PC-3 (cell line): ENCODE data around the gene CMPK1.

Experiments
- CTCF ChIP-seq: fragments of 300-600 bp; sonication (generic); conservative IDR thresholded peaks from 2 replicates; pipeline ENCODE4 v1.5.1; 2017; ENCODE audit warnings: antibody characterized with exemption, low read depth, mild to moderate bottlenecking, low read length
- EZH2 ChIP-seq: fragments of 300-600 bp; sonication (generic); IDR thresholded peaks from one replicate; pipeline ENCODE4 v1.6.1; 2017; ENCODE audit warnings: antibody characterized with exemption, mild to moderate bottlenecking, low read length; ENCODE audit not compliant: unreplicated experiment

- TF ChIP-seq EZH2 = no peak
- TF ChIP-seq CTCF = no peak
Measured at GRCh38 chr1:47385020-47385419, 51.4 kb downstream of the CMPK1 start.
